H1 (cell line): ENCODE data around the gene PITPNC1. TPM values are rescaled to one million over a fixed set of nuclear protein-coding genes. Genes with fewer than 3 reads are reported as not detected.

Experiments used
- CTCF ChIA-PET: fragments of 300-600 bp; sonication (Branson Sonifier 250); formaldehyde crosslinking; loops from one replicate; lab custom pipeline; 2021; ENCODE audit not compliant: partially characterized antibody; lab: Charles Lee
- POLR2A ChIA-PET: fragments of 300-600 bp; sonication (Branson Sonifier 250); formaldehyde crosslinking; loops from one replicate; lab custom pipeline; 2021; ENCODE audit warnings: inconsistent platforms; ENCODE audit not compliant: partially characterized antibody; lab: Charles Lee
- DNase-seq, 2 experiments: peaks; one replicate each; pipeline versions ENCODE4 v3.0.0 to v3.0.0-alpha.2; 2010 to 2022; ENCODE audit warnings: low spot score in 2 of 2, low read depth in 1 of 2, mixed read lengths in 1 of 2
- FAIRE-seq: peaks from 2 replicates; lab custom pipeline; 2011; peaks lifted over from hg19 to GRCh38; lab: Jason Lieb, UNC
- H2AFZ ChIP-seq: 2 replicates; pipeline ENCODE4 v1.8.1; 2012; ENCODE audit warnings: low read length, inconsistent platforms
- H2AK5ac ChIP-seq: 2 replicates; pipeline ENCODE4 v1.6.1; 2013; ENCODE audit warnings: low read depth, low read length
- H2BK120ac ChIP-seq: replicated peaks from 2 replicates; pipeline ENCODE3; 2013; ENCODE audit warnings: low read depth, low read length, inconsistent platforms
- H2BK12ac ChIP-seq: 2 replicates; pipeline ENCODE4 v1.6.1; 2013; ENCODE audit warnings: low read depth, low read length
- H2BK15ac ChIP-seq: 2 replicates; pipeline ENCODE4 v1.6.1; 2013; ENCODE audit warnings: low read length
- H2BK20ac ChIP-seq: 2 replicates; pipeline ENCODE4 v1.6.1; 2013; ENCODE audit warnings: low read length
- H2BK5ac ChIP-seq: 2 replicates; pipeline ENCODE4 v1.6.1; 2013; ENCODE audit warnings: low read depth, low read length
- H3K14ac ChIP-seq: 2 replicates; pipeline ENCODE4 v1.6.1; 2013; ENCODE audit warnings: inconsistent platforms; ENCODE audit not compliant: insufficient read length
- H3K18ac ChIP-seq: 2 replicates; pipeline ENCODE4 v1.6.1; 2013; ENCODE audit warnings: low read length; ENCODE audit errors: extremely low read depth
- H3K23ac ChIP-seq: 2 replicates; pipeline ENCODE4 v1.6.1; 2013; ENCODE audit warnings: inconsistent platforms; ENCODE audit not compliant: insufficient read length
- H3K23me2 ChIP-seq: 2 replicates; pipeline ENCODE4 v1.6.1; 2013; ENCODE audit warnings: low read depth, low read length
- H3K27ac ChIP-seq: 2 replicates; pipeline ENCODE4 v1.6.1; 2011; ENCODE audit warnings: low read depth, low read length, inconsistent platforms
- H3K27me3 ChIP-seq, 4 experiments: replicated peaks in 1 of 4; 1 replicate in 1 of 4; 2 replicates in 3 of 4; pipeline versions ENCODE4 v1.6.1 to v1.8.1; 2011 to 2013; ENCODE audit warnings: low read length in 3 of 4, mild to moderate bottlenecking in 3 of 4, inconsistent platforms in 2 of 4, mixed read lengths in 2 of 4, moderate library complexity in 1 of 4; ENCODE audit not compliant: control insufficient read depth in 3 of 4, insufficient read depth in 3 of 4; ENCODE audit errors: extremely low read depth in 1 of 4
- H3K36me3 ChIP-seq, 4 experiments: 2 replicates each; pipeline versions ENCODE4 v1.6.1 to v1.8.1; 2011 to 2013; ENCODE audit warnings: mild to moderate bottlenecking in 4 of 4, low read length in 3 of 4, moderate library complexity in 2 of 4, control low read depth in 1 of 4, inconsistent platforms in 1 of 4; ENCODE audit not compliant: insufficient read depth in 4 of 4, control insufficient read depth in 2 of 4
- H3K4ac ChIP-seq: replicated peaks from 2 replicates; pipeline ENCODE3; 2013; ENCODE audit warnings: low read length, low read depth, mixed read lengths, inconsistent platforms; ENCODE audit not compliant: insufficient read length
- H3K4me1 ChIP-seq, 4 experiments: replicated peaks in 1 of 4; 1 replicate in 1 of 4; 2 replicates in 3 of 4; pipeline versions ENCODE4 v1.6.1 to v1.8.1; 2011 to 2013; ENCODE audit warnings: low read length in 3 of 4, inconsistent platforms in 2 of 4, mixed read lengths in 1 of 4; ENCODE audit not compliant: insufficient read depth in 4 of 4, control insufficient read depth in 3 of 4
- H3K4me2 ChIP-seq, 2 experiments: 2 replicates each; pipeline versions ENCODE4 v1.6.1 to v1.8.1; 2011 to 2013; ENCODE audit warnings: low read depth in 2 of 2, low read length in 2 of 2, control low read depth in 1 of 2, inconsistent platforms in 1 of 2, mild to moderate bottlenecking in 1 of 2; ENCODE audit not compliant: insufficient read depth in 1 of 2
- H3K4me3 ChIP-seq, 4 experiments: fragments of 200-600, 300-600 bp in 1 of 4; sonication (generic), shearing (Covaris generic), sonication (Bioruptor Twin) in 1 of 4; 2 replicates each; pipeline versions ENCODE4 v1.5.1 to v1.8.1; 2011 to 2016; ENCODE audit warnings: low read length in 4 of 4, low read depth in 3 of 4, control low read depth in 2 of 4, inconsistent platforms in 2 of 4, mild to moderate bottlenecking in 2 of 4, mixed read lengths in 1 of 4, moderate library complexity in 1 of 4; ENCODE audit not compliant: insufficient read depth in 2 of 4; ENCODE audit errors: extremely low read depth in 1 of 4
- H3K56ac ChIP-seq: replicated peaks from 2 replicates; pipeline ENCODE3; 2013; ENCODE audit warnings: low read depth, mild to moderate bottlenecking, mixed read lengths, low read length, inconsistent platforms; ENCODE audit not compliant: insufficient read length
- H3K79me1 ChIP-seq: 2 replicates; pipeline ENCODE4 v1.6.1; 2013; ENCODE audit warnings: low read depth, low read length, control low read depth
- H3K79me2 ChIP-seq, 2 experiments: 2 replicates each; pipeline versions ENCODE4 v1.6.1 to v1.8.1; 2012 to 2013; ENCODE audit warnings: low read length in 2 of 2, mild to moderate bottlenecking in 2 of 2, inconsistent platforms in 1 of 2; ENCODE audit not compliant: insufficient read depth in 2 of 2, control insufficient read depth in 1 of 2
- H3K9ac ChIP-seq, 4 experiments: replicated peaks in 1 of 4; 1 replicate in 1 of 4; 2 replicates in 3 of 4; pipeline versions ENCODE4 v1.6.1 to v1.8.1; 2011 to 2013; ENCODE audit warnings: low read depth in 3 of 4, low read length in 3 of 4, control low read depth in 2 of 4, mild to moderate bottlenecking in 2 of 4, moderate library complexity in 2 of 4, inconsistent platforms in 1 of 4; ENCODE audit errors: extremely low read depth in 1 of 4
- H3K9me3 ChIP-seq, 2 experiments: 2 replicates each; pipeline versions ENCODE4 v1.6.1 to v1.8.1; 2012 to 2013; ENCODE audit warnings: mild to moderate bottlenecking in 2 of 2, moderate library complexity in 2 of 2, control low read depth in 1 of 2, inconsistent platforms in 1 of 2, low read depth in 1 of 2, low read length in 1 of 2, mixed read lengths in 1 of 2; ENCODE audit not compliant: insufficient read depth in 2 of 2
- H4K20me1 ChIP-seq, 2 experiments: replicated peaks in 1 of 2; 2 replicates each; pipeline versions ENCODE3 to v1.8.1; 2011 to 2013; ENCODE audit warnings: inconsistent platforms in 2 of 2, low read length in 2 of 2, mild to moderate bottlenecking in 1 of 2; ENCODE audit not compliant: insufficient read depth in 2 of 2, control insufficient read depth in 1 of 2
- H4K5ac ChIP-seq: 2 replicates; pipeline ENCODE4 v1.6.1; 2013; ENCODE audit warnings: low read length, low read depth, mixed read lengths, inconsistent platforms; ENCODE audit not compliant: insufficient read length
- H4K8ac ChIP-seq: 2 replicates; pipeline ENCODE4 v1.8.0; 2013; ENCODE audit warnings: mild to moderate bottlenecking, moderate library complexity, low read length, inconsistent platforms; ENCODE audit not compliant: insufficient read depth; ENCODE audit errors: extremely low read depth
- H4K91ac ChIP-seq: replicated peaks from 2 replicates; pipeline ENCODE3; 2013; ENCODE audit warnings: low read length, mixed read lengths, inconsistent platforms; ENCODE audit not compliant: insufficient read length
- CREB1 ChIP-seq: IDR thresholded peaks from 2 replicates; pipeline ENCODE4 v1.6.1; 2012; ENCODE audit warnings: inconsistent platforms
- KDM1A ChIP-seq: fragments of 200-600, 300-600 bp; sonication (generic); IDR thresholded peaks from 2 replicates; pipeline ENCODE4 v1.7.1; 2016; ENCODE audit warnings: mild to moderate bottlenecking, low read length, borderline replicate concordance
- RFX5 ChIP-seq: IDR thresholded peaks from 2 replicates; pipeline ENCODE4 v1.6.1; 2011; ENCODE audit warnings: low read depth, low read length, improper control_type of control experiment, borderline replicate concordance
- SP1 ChIP-seq: IDR thresholded peaks from 2 replicates; pipeline ENCODE4 v1.6.1; 2011; ENCODE audit warnings: low read depth, low read length
- WGBS, 2 experiments: shearing (Covaris generic) in 1 of 2; methylation state at CpG; one replicate each; pipeline versions ENCODE4 v1.1.6 to v1.1.7; 2013 to 2015; ENCODE audit warnings: low lambda C conversion rate in 2 of 2, mixed read lengths in 2 of 2, inconsistent platforms in 1 of 2, low coverage in 1 of 2, missing lambda C conversion rate in 1 of 2; ENCODE audit not compliant: insufficient replicate concordance in 2 of 2, insufficient coverage in 1 of 2, insufficient read length in 1 of 2; ENCODE audit errors: extremely low coverage in 1 of 2, missing lambda C conversion rate in 1 of 2; 5-methylcytosine and 5-hydroxymethylcytosine counted together
- polyA plus RNA-seq, 7 experiments: library from polyadenylated mRNA; depleted of rRNA in 3 of 7; stranded (reverse) in 5 of 7; unstranded in 2 of 7; fragments of >200 nt in 5 of 7; fragments of 200-250 nt in 2 of 7; gene quantifications; 1 replicate in 5 of 7; 2 replicates in 1 of 7; 4 replicates in 1 of 7; pipeline versions ENCODE4 v1.2.1 to v1.2.3, GENCODE V29; 2011 to 2013; ENCODE audit warnings: missing spikeins in 2 of 7, mixed read lengths in 2 of 7
- total RNA-seq: library from RNA; stranded (reverse); fragmentation: NEBNext Ultra II Directional; extraction: Animal tissue kit (Norgen Biotek cat#: 25700); gene quantifications from 2 replicates; pipeline ENCODE4 v1.2.1, GENCODE V29; 2021

Gene PITPNC1
- total and polyA plus RNA-seq, 2 of the 8 experiments (the other 6 are each of a cell fraction or from before 2014, with no cell fraction given): 17.6 to 54.7 TPM

DNA sequence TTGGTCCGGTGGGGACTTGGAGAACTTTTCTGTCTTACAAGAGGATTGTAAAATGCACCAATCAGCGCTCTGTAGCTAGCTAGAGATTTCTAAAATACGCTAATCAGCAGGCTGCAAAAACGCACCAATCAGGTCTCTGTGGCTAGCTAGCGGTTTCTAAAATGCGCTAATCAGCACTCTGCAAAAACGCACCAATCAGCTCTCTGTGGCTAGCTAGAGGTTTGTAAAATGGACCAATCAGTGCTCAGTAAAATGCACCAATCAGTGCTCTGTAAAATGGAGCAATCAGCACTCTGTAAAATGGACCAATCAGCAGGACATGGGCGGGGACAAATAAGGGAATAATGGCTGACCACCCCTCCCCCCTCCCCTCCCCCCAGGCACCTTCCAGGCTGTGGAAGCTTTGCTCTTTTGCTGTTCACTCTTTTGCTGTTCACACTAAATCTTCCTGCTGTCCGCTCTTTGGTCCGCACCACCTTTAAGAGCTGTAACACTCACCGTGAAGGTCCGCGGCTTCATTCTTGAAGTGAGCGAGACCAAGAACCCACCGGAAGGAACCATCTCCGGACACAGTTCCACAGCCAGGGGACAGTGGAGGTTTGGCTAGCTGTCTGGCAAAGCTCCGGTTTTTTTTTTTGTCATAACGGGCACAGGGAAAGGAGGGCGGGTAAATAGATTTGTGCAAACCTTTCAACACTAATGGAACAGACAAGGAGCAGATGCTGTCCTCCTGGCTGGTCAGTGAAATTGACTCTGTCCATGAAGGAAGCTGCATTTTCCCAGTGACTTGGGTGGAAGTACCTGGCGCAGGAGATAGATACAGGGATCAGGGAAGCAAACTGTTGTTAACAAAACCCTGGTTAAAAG is 8.3 kb downstream of the PITPNC1 start:
- CTCF ChIA-PET: interaction anchor here (0.9 to 7.1 kb wide), 21 partner anchors 8 to 326 kb away, joined by 3 to 63 read pairs (median 4); partner anchors contain the start of gene PITPNC1
- H2AFZ ChIP-seq: no peak overlapping the region

More for the DNA sequence above, 8.3 kb downstream of the PITPNC1 start:
- H4K20me1 ChIP-seq: no peaks in the 10 kb centered on the region
- H3K79me2 ChIP-seq: peaks cover 7 to 92% of the 10 kb centered on the region in 2 experiments
- no peaks in the 10 kb centered on the region for H3K27me3 ChIP-seq
- POLR2A ChIA-PET: no interaction called here
- H2AK5ac ChIP-seq: no peak overlapping the region
- H2BK120ac ChIP-seq: no peak overlapping the region
- H3K4ac ChIP-seq: no peak overlapping the region
- H3K14ac ChIP-seq: no peak overlapping the region
- H3K9me3 ChIP-seq: no peaks in the 10 kb centered on the region
- no peak overlapping the region for H4K91ac ChIP-seq
- WGBS, 2 experiments: 91% methylated on average over 19 of the region's 20 CpGs; no CpG with 5 or more reads in 1 of the 2 experiments
- H4K8ac ChIP-seq: no peak overlapping the region
- no peak overlapping the region for H3K18ac ChIP-seq
- no peaks in the 10 kb centered on the region; a peak in 2 of 7 replicates for H3K4me1 ChIP-seq
- H2BK20ac ChIP-seq: no peak overlapping the region
- no peak overlapping the region for H2BK12ac ChIP-seq
- H2BK15ac ChIP-seq: no peak overlapping the region
- H4K5ac ChIP-seq: no peak overlapping the region
- no peak overlapping the region for H2BK5ac ChIP-seq
- H3K23ac ChIP-seq: no peak overlapping the region
- no peak overlapping the region for H3K4me3 ChIP-seq
- no peak overlapping the region for H3K27ac ChIP-seq
- no peak overlapping the region for H3K4me2 ChIP-seq
- H3K36me3 ChIP-seq: no peaks in the 10 kb centered on the region
- no peaks in the 10 kb centered on the region; the same call in none of the 2 replicates for H3K79me1 ChIP-seq
- DNase-seq (no peak), FAIRE-seq (no peak)
- no peaks in the 10 kb centered on the region for H3K23me2 ChIP-seq
- TF ChIP-seq RFX5 (no peak), KDM1A (peak; percentile 14; the same call in 1 of the 2 replicates), SP1 (peak; percentile 73; the same call in 1 of the 2 replicates), CREB1 (no peak)
- H3K9ac ChIP-seq: no peak overlapping the region
- H3K56ac ChIP-seq: no peak overlapping the region
